Endothelial cell (in vitro differentiated cells): ENCODE measurements around the gene TBC1D5. TPM values are rescaled to one million over a fixed set of nuclear protein-coding genes. Genes with fewer than 3 reads are reported as not detected.

Source experiments
- DNase-seq: peaks from one replicate; pipeline ENCODE4 v3.0.0; 2021; ENCODE audit warnings: low spot score
- H3K27ac Mint-ChIP-seq: one replicate; pipeline ENCODE4 v1.8.0; 2021; ENCODE audit warnings: mixed read lengths, inconsistent platforms; ENCODE audit not compliant: unreplicated experiment
- H3K27me3 Mint-ChIP-seq: one replicate; pipeline ENCODE4 v1.8.0; 2021; ENCODE audit warnings: mild to moderate bottlenecking, moderate library complexity, mixed read lengths, inconsistent platforms; ENCODE audit not compliant: unreplicated experiment
- H3K36me3 Mint-ChIP-seq: one replicate; pipeline ENCODE4 v1.8.0; 2021; ENCODE audit warnings: mild to moderate bottlenecking, low read depth, mixed read lengths, inconsistent platforms; ENCODE audit not compliant: unreplicated experiment
- H3K4me1 Mint-ChIP-seq: one replicate; pipeline ENCODE4 v1.8.0; 2021; ENCODE audit warnings: mild to moderate bottlenecking, mixed read lengths, inconsistent platforms; ENCODE audit not compliant: unreplicated experiment
- H3K4me3 Mint-ChIP-seq: one replicate; pipeline ENCODE4 v1.8.0; 2021; ENCODE audit warnings: mild to moderate bottlenecking, mixed read lengths, inconsistent platforms; ENCODE audit not compliant: unreplicated experiment
- H3K9me3 Mint-ChIP-seq: one replicate; pipeline ENCODE4 v1.8.0; 2021; ENCODE audit warnings: mixed read lengths, inconsistent platforms; ENCODE audit not compliant: unreplicated experiment
- total RNA-seq: library from RNA; stranded (reverse); fragmentation: NEBNext Ultra II Directional; extraction: Animal tissue kit (Norgen Biotek cat#: 25700); gene quantifications from one replicate; pipeline ENCODE4 v1.2.1, GENCODE V29; 2021; ENCODE audit not compliant: unreplicated experiment
- TF ChIP-seq, protein P1 (sequence below): fragments of 200-600 bp; sonication (generic); IDR thresholded peaks from one replicate; pipeline ENCODE4 v1.5.0; 2021; ENCODE audit warnings: antibody characterized with exemption; ENCODE audit not compliant: unreplicated experiment

Gene TBC1D5
- total RNA-seq, 1 donor from 2014 or later = 48.2 TPM

GRCh38 chr3:17747174-17747889 lies 4.9 kb upstream of the TBC1D5 start:
- H3K27ac Mint-ChIP-seq = no peak overlapping the region
- TF ChIP-seq, protein P1, sequence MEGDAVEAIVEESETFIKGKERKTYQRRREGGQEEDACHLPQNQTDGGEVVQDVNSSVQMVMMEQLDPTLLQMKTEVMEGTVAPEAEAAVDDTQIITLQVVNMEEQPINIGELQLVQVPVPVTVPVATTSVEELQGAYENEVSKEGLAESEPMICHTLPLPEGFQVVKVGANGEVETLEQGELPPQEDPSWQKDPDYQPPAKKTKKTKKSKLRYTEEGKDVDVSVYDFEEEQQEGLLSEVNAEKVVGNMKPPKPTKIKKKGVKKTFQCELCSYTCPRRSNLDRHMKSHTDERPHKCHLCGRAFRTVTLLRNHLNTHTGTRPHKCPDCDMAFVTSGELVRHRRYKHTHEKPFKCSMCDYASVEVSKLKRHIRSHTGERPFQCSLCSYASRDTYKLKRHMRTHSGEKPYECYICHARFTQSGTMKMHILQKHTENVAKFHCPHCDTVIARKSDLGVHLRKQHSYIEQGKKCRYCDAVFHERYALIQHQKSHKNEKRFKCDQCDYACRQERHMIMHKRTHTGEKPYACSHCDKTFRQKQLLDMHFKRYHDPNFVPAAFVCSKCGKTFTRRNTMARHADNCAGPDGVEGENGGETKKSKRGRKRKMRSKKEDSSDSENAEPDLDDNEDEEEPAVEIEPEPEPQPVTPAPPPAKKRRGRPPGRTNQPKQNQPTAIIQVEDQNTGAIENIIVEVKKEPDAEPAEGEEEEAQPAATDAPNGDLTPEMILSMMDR = no peak
- no peaks in the 10 kb centered on the region for H3K27me3 Mint-ChIP-seq
- no peak for DNase-seq
- H3K4me1 Mint-ChIP-seq = peaks cover 9% of the 10 kb centered on the region
- H3K4me3 Mint-ChIP-seq = no peak overlapping the region
- peaks cover 5% of the 10 kb centered on the region for H3K36me3 Mint-ChIP-seq
- H3K9me3 Mint-ChIP-seq = no peaks in the 10 kb centered on the region

DNA sequence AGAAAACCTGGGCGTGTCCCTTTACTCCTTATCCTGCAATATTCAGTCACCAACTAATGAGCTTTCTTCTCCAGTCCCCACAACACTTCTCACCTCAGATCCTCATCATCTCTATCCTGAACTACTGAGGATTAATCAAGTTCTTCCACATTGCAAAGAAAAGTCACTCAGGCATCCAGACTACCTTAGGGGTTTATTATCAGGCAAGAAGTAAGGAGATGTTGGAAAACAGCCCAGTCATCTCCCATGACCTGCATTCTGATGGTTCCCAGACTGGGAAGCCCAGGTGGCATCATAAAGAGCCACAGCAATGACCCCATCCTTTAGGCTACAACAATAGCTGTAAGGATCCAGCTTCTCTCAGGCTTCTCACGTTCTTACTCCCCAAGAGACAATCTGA lies 3.5 kb upstream of the TBC1D5 start:
- TF ChIP-seq, protein P1 = no peak
- Mint-ChIP-seq H3K4me1 (peaks cover 11% of the 10 kb centered on the region), H3K36me3 (peaks cover 5% of the 10 kb centered on the region), H3K27me3 (no peaks in the 10 kb centered on the region), H3K9me3 (no peaks in the 10 kb centered on the region), H3K4me3 (no peak overlapping the region), H3K27ac (no peak overlapping the region)
- DNase-seq = no peak

GRCh38 chr3:17745301-17745700 lies 2.9 kb upstream of the TBC1D5 start:
- H3K4me3 Mint-ChIP-seq = no peak overlapping the region
- H3K9me3 Mint-ChIP-seq = no peaks in the 10 kb centered on the region
- H3K27ac Mint-ChIP-seq = no peak overlapping the region
- DNase-seq = no peak
- H3K4me1 Mint-ChIP-seq = peaks cover 17% of the 10 kb centered on the region
- TF ChIP-seq, protein P1 = no peak
- peaks cover 5% of the 10 kb centered on the region for H3K36me3 Mint-ChIP-seq
- no peaks in the 10 kb centered on the region for H3K27me3 Mint-ChIP-seq

DNA sequence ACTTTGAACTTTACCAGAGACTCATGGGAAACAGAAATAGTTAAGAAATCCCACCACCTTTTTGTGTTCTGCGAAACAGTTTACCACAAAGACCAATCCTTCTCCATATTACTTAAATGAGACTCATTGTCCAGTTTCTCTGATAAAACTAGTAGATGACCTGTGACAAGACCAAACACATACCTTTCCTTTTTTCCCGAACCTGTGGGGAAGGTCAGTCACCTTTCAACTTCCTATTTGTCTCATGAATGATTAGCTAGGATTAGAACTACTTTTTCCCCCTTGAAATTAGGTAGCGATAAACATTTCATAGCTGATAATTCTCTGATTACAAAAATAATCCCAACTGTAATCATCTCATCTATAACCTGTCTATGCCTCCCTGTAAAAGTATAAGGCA lies 2.3 kb upstream of the TBC1D5 start:
- H3K4me1 Mint-ChIP-seq = peaks cover 20% of the 10 kb centered on the region
- no peak for DNase-seq
- H3K27me3 Mint-ChIP-seq = no peaks in the 10 kb centered on the region
- H3K4me3 Mint-ChIP-seq = no peak overlapping the region
- TF ChIP-seq, protein P1 = no peak
- H3K36me3 Mint-ChIP-seq = peaks cover 5% of the 10 kb centered on the region
- no peaks in the 10 kb centered on the region for H3K9me3 Mint-ChIP-seq
- H3K27ac Mint-ChIP-seq = no peak overlapping the region

GRCh38 chr3:17743658-17743995 lies 1.2 kb upstream of the TBC1D5 start:
- H3K4me1 Mint-ChIP-seq = peaks cover 29% of the 10 kb centered on the region
- H3K9me3 Mint-ChIP-seq = no peaks in the 10 kb centered on the region
- H3K4me3 Mint-ChIP-seq = peak overlapping the region; percentile 94
- no peak for DNase-seq
- TF ChIP-seq, protein P1 = no peak
- no peaks in the 10 kb centered on the region for H3K27me3 Mint-ChIP-seq
- peak overlapping the region; percentile 48 for H3K27ac Mint-ChIP-seq
- H3K36me3 Mint-ChIP-seq = peaks cover 5% of the 10 kb centered on the region
